ENCODE results near the gene SMIM33. TPM values are rescaled to one million over a fixed set of nuclear protein-coding genes. Genes with fewer than 3 reads are reported as not detected.
A peak's percentile ranks its signal among the peaks of the same experiment; 100 is the strongest.
"Not testable (repeated sequence)": the region's sequence is repeated elsewhere in the genome, so short reads cannot be mapped to it uniquely, and the experiment has no call there.

SMIM33 gene
- total RNA-seq, 1 experiment from 2014 or later, result not detected

DNA sequence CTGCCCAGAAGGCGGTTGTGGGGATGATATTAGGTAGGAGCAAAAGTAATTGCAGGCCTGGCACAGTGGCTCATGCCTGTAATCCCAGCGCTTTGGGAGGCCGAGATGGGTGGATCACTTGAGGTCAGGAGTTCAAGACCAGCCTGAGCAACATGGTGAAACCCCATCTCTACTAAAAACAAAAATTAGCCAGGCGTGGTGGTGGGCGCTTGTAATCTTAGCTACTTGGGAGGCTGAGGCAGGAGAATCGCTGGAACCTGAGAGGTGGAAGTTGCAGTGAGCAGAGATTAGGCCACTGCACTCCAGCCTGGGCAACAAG, 12.0 kb downstream of the SMIM33 start:
- H2AFZ ChIP-seq (ENCODE audit: low read length), result not testable (repeated sequence)

DNA sequence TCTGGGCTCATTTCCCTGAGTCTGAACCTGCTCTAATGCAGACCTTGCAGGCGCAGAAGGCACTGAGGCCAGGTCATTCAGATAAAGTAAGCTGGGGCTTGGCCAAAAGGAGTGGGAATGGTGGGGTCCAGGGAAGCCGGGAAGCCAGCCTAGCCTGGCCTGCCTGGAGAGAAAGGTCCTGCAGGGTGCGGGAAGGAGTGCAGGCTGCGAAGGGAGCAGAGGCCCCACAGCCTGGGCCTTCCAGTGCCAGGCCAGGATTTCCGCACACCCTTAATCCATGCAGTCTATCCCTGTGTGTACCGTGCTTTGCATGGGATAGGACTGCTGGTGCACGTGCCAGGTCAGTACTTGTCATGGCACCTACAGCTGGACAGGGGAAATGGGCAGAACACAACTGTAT, 15.4 kb downstream of the SMIM33 start:
- Histone ChIP-seq H3K4me2 (ENCODE audit: low read depth, low read length, poor library complexity, severe bottlenecking) (no peak overlapping the region), H3K27ac (ENCODE audit: low read length) (no peak overlapping the region), H3K9me3 (ENCODE audit: low read length) (no peaks in the 10 kb centered on the region), H3K9me2 (replicated peaks; ENCODE audit: insufficient read depth, low read length) (no peaks in the 10 kb centered on the region), H4K20me1 (ENCODE audit: insufficient read depth, low read depth, low read length) (no peaks in the 10 kb centered on the region), H3K4me1 (ENCODE audit: low read length) (no peaks in the 10 kb centered on the region), H3K79me2 (ENCODE audit: low read length) (no peaks in the 10 kb centered on the region), H3K27me3 (ENCODE audit: low read length) (no peaks in the 10 kb centered on the region), H3K9ac (ENCODE audit: low read length) (no peak overlapping the region), H2AFZ (ENCODE audit: low read length) (no peak overlapping the region), H3K4me3 (ENCODE audit: low read length) (no peak overlapping the region), H3K36me3 (ENCODE audit: insufficient read depth, low read length) (no peaks in the 10 kb centered on the region)
- no peak for DNase-seq

More for the DNA sequence above, 12.0 kb downstream of the SMIM33 start:
- not testable (repeated sequence) for DNase-seq; H3K4me2 ChIP-seq (ENCODE audit: low read depth, low read length, poor library complexity, severe bottlenecking); H3K4me3 ChIP-seq (ENCODE audit: low read length); H3K27me3 ChIP-seq (ENCODE audit: low read length); H3K9ac ChIP-seq (ENCODE audit: low read length); H3K36me3 ChIP-seq (ENCODE audit: insufficient read depth, low read length); H3K27ac ChIP-seq (ENCODE audit: low read length); H3K79me2 ChIP-seq (ENCODE audit: low read length); H3K9me2 ChIP-seq (replicated peaks; ENCODE audit: insufficient read depth, low read length); H3K4me1 ChIP-seq (ENCODE audit: low read length); H3K9me3 ChIP-seq (ENCODE audit: low read length); H4K20me1 ChIP-seq (ENCODE audit: insufficient read depth, low read depth, low read length)

DNA sequence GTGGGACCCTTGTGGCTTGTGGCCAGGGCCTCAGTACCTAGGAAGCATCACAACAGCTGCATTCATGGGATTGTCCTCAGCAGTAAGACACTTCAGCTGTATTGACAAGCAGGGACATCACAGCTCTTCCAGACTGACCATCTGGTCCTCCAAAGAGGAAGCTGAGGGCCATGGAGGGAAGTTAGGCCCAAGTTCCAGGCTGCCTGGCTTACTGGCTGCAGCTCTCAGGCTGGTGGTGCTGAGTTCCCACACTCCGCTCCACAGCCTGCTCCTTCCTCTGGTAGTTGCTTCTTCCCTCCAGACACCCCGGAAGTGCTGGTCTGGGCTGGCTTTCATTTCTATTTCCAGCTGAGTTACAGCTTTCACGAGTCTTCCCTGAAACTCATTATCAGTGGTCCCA, 17.5 kb downstream of the SMIM33 start:
- Histone ChIP-seq H3K27me3 (ENCODE audit: low read length) (no peaks in the 10 kb centered on the region), H3K36me3 (ENCODE audit: insufficient read depth, low read length) (no peaks in the 10 kb centered on the region), H3K9ac (ENCODE audit: low read length) (no peak overlapping the region), H3K4me2 (ENCODE audit: low read depth, low read length, poor library complexity, severe bottlenecking) (no peak overlapping the region), H3K27ac (ENCODE audit: low read length) (no peak overlapping the region), H2AFZ (ENCODE audit: low read length) (peak overlapping the region; percentile 26; the same call in 1 of the 2 replicates), H3K4me3 (ENCODE audit: low read length) (no peak overlapping the region), H4K20me1 (ENCODE audit: insufficient read depth, low read depth, low read length) (no peaks in the 10 kb centered on the region), H3K4me1 (ENCODE audit: low read length) (no peaks in the 10 kb centered on the region), H3K9me3 (ENCODE audit: low read length) (no peaks in the 10 kb centered on the region), H3K79me2 (ENCODE audit: low read length) (no peaks in the 10 kb centered on the region), H3K9me2 (replicated peaks; ENCODE audit: insufficient read depth, low read length) (no peaks in the 10 kb centered on the region)
- no peak for DNase-seq

DNA sequence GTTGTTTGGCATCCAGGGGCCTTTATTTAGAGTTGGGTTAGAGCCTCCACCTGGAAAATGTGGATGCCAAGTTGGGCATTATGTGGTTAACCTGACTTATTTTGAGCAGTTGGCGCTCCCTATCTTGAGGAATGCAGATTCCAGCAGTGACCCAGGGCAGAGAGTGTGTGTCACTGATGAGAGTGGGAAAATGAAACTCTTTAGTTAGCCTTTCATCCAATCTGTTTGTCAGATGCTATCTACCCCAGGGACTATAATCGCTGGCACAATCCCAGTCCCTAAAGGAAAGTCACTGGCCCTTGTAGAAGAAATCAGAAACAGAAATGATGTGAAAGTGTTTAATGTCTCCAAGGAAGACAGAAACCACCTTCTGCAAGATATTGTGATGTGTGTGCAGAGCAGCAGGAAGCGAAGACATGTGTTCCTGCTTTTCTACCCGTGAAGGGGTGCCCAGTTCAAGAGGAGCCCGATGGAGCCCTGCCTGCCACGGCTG, 21.9 kb downstream of the SMIM33 start:
- no peak for DNase-seq
- Histone ChIP-seq H3K79me2 (ENCODE audit: low read length) (no peaks in the 10 kb centered on the region), H3K27ac (ENCODE audit: low read length) (no peak overlapping the region), H3K4me3 (ENCODE audit: low read length) (no peak overlapping the region), H4K20me1 (ENCODE audit: insufficient read depth, low read depth, low read length) (no peaks in the 10 kb centered on the region), H3K36me3 (ENCODE audit: insufficient read depth, low read length) (no peaks in the 10 kb centered on the region), H3K27me3 (ENCODE audit: low read length) (no peaks in the 10 kb centered on the region), H3K4me2 (ENCODE audit: low read depth, low read length, poor library complexity, severe bottlenecking) (no peak overlapping the region), H3K9ac (ENCODE audit: low read length) (no peak overlapping the region), H3K4me1 (ENCODE audit: low read length) (0 out of 2 replicates have a peak, but pooled peaks cover 2% of the 10 kb centered on the region), H3K9me3 (ENCODE audit: low read length) (no peaks in the 10 kb centered on the region), H2AFZ (ENCODE audit: low read length) (no peak overlapping the region), H3K9me2 (replicated peaks; ENCODE audit: insufficient read depth, low read length) (no peaks in the 10 kb centered on the region)

DNA sequence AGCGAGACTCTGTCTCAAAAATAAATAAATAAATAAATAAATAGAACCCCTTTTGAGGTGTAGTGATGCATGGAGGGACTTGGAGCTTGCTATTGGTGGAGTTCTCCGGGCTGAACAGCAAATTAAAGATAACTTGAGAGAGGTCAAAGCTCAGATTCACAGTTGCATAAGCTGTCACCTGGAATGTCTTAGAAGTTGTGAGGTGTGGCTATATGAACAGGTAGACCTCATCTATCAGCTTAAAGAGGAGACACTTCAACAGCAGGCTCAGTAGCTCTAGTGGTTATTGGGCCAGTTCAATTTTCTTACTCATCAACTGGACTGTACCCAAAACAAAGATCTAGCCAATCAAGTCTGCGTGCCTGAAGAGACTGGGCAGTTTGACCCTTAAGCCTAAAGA, 23.5 kb downstream of the SMIM33 start:
- H3K79me2 ChIP-seq (ENCODE audit: low read length), result no peaks in the 10 kb centered on the region
- H3K9me3 ChIP-seq (ENCODE audit: low read length), result no peaks in the 10 kb centered on the region
- no peak overlapping the region for H3K4me2 ChIP-seq (ENCODE audit: low read depth, low read length, poor library complexity, severe bottlenecking)
- no peaks in the 10 kb centered on the region for H3K9me2 ChIP-seq (replicated peaks; ENCODE audit: insufficient read depth, low read length)
- H3K4me3 ChIP-seq (ENCODE audit: low read length), result no peak overlapping the region
- no peak for DNase-seq
- no peak overlapping the region for H3K9ac ChIP-seq (ENCODE audit: low read length)
- H2AFZ ChIP-seq (ENCODE audit: low read length), result no peak overlapping the region
- no peaks in the 10 kb centered on the region for H3K36me3 ChIP-seq (ENCODE audit: insufficient read depth, low read length)
- no peak overlapping the region for H3K27ac ChIP-seq (ENCODE audit: low read length)
- 0 out of 2 replicates have a peak, but pooled peaks cover 3% of the 10 kb centered on the region for H3K4me1 ChIP-seq (ENCODE audit: low read length)
- H3K27me3 ChIP-seq (ENCODE audit: low read length), result no peaks in the 10 kb centered on the region
- no peaks in the 10 kb centered on the region for H4K20me1 ChIP-seq (ENCODE audit: insufficient read depth, low read depth, low read length)

DNA sequence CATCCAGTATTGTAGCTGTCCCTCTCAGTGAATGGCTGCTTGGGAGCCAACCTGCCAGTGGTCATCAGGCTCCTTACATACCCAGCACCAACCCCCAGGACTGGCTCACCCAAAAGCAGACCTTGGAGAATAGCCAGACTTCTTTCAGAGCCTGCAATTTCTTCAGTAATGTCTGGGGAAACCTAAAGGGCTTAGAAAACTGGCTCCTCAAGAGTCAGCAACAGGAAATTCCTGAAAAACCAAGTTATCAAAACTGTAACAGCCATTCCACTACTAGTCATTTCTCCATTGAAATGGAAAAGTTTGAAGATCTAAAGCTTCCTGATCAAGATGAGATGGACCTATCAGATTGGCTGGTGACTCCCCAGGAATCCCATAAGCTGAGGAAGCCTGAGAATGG, 24.0 kb downstream of the SMIM33 start:
- no peak for DNase-seq
- no peak overlapping the region for H3K9ac ChIP-seq (ENCODE audit: low read length)
- H3K36me3 ChIP-seq (ENCODE audit: insufficient read depth, low read length), result no peaks in the 10 kb centered on the region
- no peaks in the 10 kb centered on the region for H3K79me2 ChIP-seq (ENCODE audit: low read length)
- H4K20me1 ChIP-seq (ENCODE audit: insufficient read depth, low read depth, low read length), result no peaks in the 10 kb centered on the region
- H3K4me1 ChIP-seq (ENCODE audit: low read length), result 0 out of 2 replicates have a peak, but pooled peaks cover 3% of the 10 kb centered on the region
- H3K9me3 ChIP-seq (ENCODE audit: low read length), result no peaks in the 10 kb centered on the region
- no peak overlapping the region for H3K27ac ChIP-seq (ENCODE audit: low read length)
- no peak overlapping the region for H3K4me2 ChIP-seq (ENCODE audit: low read depth, low read length, poor library complexity, severe bottlenecking)
- H3K4me3 ChIP-seq (ENCODE audit: low read length), result no peak overlapping the region
- no peaks in the 10 kb centered on the region for H3K9me2 ChIP-seq (replicated peaks; ENCODE audit: insufficient read depth, low read length)
- no peaks in the 10 kb centered on the region for H3K27me3 ChIP-seq (ENCODE audit: low read length)
- H2AFZ ChIP-seq (ENCODE audit: low read length), result no peak overlapping the region

DNA sequence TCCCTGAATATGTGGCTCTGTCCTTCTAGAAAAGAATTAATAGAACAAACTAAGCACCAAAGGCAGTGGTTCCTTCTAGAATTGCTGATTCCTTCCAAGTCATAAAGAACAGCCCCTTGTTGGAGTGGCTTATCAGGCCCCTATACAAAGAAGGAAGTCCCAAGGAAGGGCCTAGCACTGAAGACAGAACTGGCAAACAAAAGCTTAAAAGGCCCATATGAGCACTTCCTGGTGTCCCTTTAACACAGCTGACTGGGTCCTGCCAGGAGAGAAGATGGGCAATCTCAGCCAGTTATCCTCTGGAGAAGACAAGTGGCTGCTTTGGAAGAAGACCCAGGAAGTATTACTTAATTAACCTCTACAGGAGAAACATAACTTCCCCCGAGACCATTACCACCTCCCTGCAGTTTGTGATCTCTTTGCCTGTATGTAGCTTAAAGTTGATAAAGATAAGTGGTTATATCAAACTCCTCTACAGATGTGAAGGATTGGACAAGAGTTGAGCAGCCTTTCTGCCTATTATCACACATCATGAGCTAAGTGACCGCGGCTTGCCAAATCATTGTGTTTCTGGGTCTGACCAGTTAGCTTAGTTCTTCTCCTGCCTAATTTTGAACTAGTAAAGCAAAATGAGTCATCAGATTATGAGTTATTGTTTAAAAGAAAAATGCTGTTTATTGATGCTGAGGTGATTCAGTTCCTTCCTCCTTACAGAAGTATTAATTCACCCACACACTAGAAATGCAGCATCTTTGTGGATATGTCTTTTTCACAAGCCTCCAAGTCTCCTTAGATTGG, 25.0 kb downstream of the SMIM33 start:
- DNase-seq, result no peak
- Histone ChIP-seq H3K4me2 (ENCODE audit: low read depth, low read length, poor library complexity, severe bottlenecking) (no peak overlapping the region), H3K79me2 (ENCODE audit: low read length) (no peaks in the 10 kb centered on the region), H3K9me3 (ENCODE audit: low read length) (no peaks in the 10 kb centered on the region), H2AFZ (ENCODE audit: low read length) (no peak overlapping the region), H3K27ac (ENCODE audit: low read length) (no peak overlapping the region), H3K9me2 (replicated peaks; ENCODE audit: insufficient read depth, low read length) (no peaks in the 10 kb centered on the region), H3K4me1 (ENCODE audit: low read length) (0 out of 2 replicates have a peak, but pooled peaks cover 3% of the 10 kb centered on the region), H4K20me1 (ENCODE audit: insufficient read depth, low read depth, low read length) (no peaks in the 10 kb centered on the region), H3K9ac (ENCODE audit: low read length) (no peak overlapping the region), H3K4me3 (ENCODE audit: low read length) (no peak overlapping the region), H3K36me3 (ENCODE audit: insufficient read depth, low read length) (no peaks in the 10 kb centered on the region), H3K27me3 (ENCODE audit: low read length) (no peaks in the 10 kb centered on the region)

DNA sequence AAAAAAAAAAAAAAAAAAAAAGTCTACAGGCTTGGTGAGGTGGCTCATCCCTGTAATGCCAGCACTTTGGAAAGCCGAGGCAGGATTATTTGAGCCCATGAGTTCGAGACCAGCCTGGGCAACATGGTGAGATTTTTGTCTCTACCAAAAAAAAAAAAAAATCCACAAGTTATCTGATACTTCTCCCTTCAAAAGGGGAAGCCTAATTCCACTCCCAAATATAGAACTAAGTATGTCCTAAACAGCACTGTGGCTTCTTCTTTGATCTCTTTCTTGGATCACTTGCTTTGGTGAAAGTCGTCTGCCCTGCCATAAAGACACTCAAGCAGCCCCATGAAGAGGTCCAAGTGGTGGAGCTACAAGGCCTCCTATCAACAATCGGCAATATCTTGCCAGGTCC, 30.6 kb downstream of the SMIM33 start:
- H3K4me2 ChIP-seq (ENCODE audit: low read depth, low read length, poor library complexity, severe bottlenecking), result no peak overlapping the region
- no peaks in the 10 kb centered on the region for H4K20me1 ChIP-seq (ENCODE audit: insufficient read depth, low read depth, low read length)
- H3K79me2 ChIP-seq (ENCODE audit: low read length), result no peaks in the 10 kb centered on the region
- H3K9me2 ChIP-seq (replicated peaks; ENCODE audit: insufficient read depth, low read length), result no peaks in the 10 kb centered on the region
- H3K9me3 ChIP-seq (ENCODE audit: low read length), result no peaks in the 10 kb centered on the region
- no peak overlapping the region for H3K27ac ChIP-seq (ENCODE audit: low read length)
- H3K9ac ChIP-seq (ENCODE audit: low read length), result no peak overlapping the region
- H3K36me3 ChIP-seq (ENCODE audit: insufficient read depth, low read length), result no peaks in the 10 kb centered on the region
- no peak overlapping the region for H2AFZ ChIP-seq (ENCODE audit: low read length)
- DNase-seq, result no peak
- 0 out of 2 replicates have a peak, but pooled peaks cover 3% of the 10 kb centered on the region for H3K4me1 ChIP-seq (ENCODE audit: low read length)
- no peak overlapping the region for H3K4me3 ChIP-seq (ENCODE audit: low read length)
- H3K27me3 ChIP-seq (ENCODE audit: low read length), result no peaks in the 10 kb centered on the region
